Skin of body (tissue), 2 donors: ENCODE data around the gene BANK1. TPM values are rescaled to one million over a fixed set of nuclear protein-coding genes. Genes with fewer than 3 reads are reported as not detected.

ENCODE experiments used
- DNase-seq: peaks from one replicate; lab custom pipeline; 2025; lab: John Stamatoyannopoulos, UW
- total RNA-seq: library from RNA; depleted of rRNA; stranded (reverse); fragments of >200 nt; gene quantifications from one replicate; pipeline ENCODE4 v1.2.3, GENCODE V29; 2014

Gene BANK1
- total RNA-seq, 1 donor from 2014 or later = 1.8 TPM

DNA sequence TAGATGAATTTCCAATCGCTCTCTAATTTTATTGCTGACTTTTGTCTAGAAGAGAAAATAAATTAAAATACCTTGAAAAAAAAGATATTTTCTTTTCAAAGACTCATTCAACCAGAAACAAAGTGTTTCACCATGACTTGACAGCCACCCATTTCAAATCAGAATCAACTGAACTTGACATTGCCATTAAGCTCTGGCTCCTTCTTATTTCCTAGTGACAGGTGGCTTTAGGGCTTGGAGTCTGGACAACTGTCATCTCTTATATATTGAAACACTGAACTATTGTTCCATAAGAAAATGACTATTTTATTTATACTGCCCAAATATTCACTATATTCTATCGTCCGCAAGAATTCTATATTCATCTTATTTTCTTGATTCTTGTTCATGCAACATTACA, 325.6 kb downstream of the BANK1 start:
- DNase-seq = no peak

DNA sequence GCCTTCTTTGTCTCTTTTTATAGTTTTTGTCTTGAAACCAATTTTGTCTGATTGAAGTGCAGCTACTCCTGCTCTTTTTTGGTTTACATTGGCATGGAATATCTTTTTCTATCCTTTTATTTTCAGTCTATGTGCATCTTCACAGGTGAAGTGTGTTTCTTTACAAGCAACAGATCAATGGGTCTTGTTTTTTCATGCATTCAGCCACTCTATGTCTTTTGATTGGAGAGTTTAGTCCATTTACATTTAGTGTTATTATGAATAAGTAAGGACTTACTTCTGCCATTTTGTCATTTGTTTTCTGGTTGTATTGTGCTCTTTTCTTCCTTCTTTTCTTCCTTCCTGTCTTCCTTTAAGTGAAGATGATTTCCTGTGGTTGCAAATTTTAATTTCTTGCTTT, 330.3 kb downstream of the BANK1 start:
- DNase-seq = no peak
